ENCODE data around the gene GPR32.

GPR32 gene

GRCh38 chr19:50818859-50819472 is 48.7 kb downstream of the GPR32 start:
- peaks cover 26% of the 10 kb centered on the region for H3K4me1 Mint-ChIP-seq (ENCODE audit: low read depth)
- H3K9me3 Mint-ChIP-seq: no peaks in the 10 kb centered on the region
- no peaks in the 10 kb centered on the region for H3K36me3 Mint-ChIP-seq (ENCODE audit: low read depth)
- peak overlapping the region; percentile 84 for H3K4me3 Mint-ChIP-seq
- peaks cover 51% of the 10 kb centered on the region for H3K27me3 Mint-ChIP-seq (ENCODE audit: low read depth)
- no peak overlapping the region for H3K27ac Mint-ChIP-seq

GRCh38 chr19:50819636-50820035 is 49.4 kb downstream of the GPR32 start:
- Mint-ChIP-seq H3K27ac (no peak overlapping the region), H3K4me1 (ENCODE audit: low read depth) (peaks cover 26% of the 10 kb centered on the region), H3K9me3 (no peaks in the 10 kb centered on the region), H3K36me3 (ENCODE audit: low read depth) (no peaks in the 10 kb centered on the region), H3K4me3 (peak overlapping the region; percentile 5), H3K27me3 (ENCODE audit: low read depth) (peaks cover 47% of the 10 kb centered on the region)

GRCh38 chr19:50820086-50820485 is 49.8 kb downstream of the GPR32 start:
- Mint-ChIP-seq H3K27ac (no peak overlapping the region), H3K27me3 (ENCODE audit: low read depth) (peaks cover 43% of the 10 kb centered on the region), H3K4me1 (ENCODE audit: low read depth) (peaks cover 26% of the 10 kb centered on the region), H3K36me3 (ENCODE audit: low read depth) (no peaks in the 10 kb centered on the region), H3K4me3 (peak overlapping the region; percentile 58), H3K9me3 (no peaks in the 10 kb centered on the region)

GRCh38 chr19:50820549-50821247 is 50.4 kb downstream of the GPR32 start:
- Mint-ChIP-seq H3K36me3 (ENCODE audit: low read depth) (no peaks in the 10 kb centered on the region), H3K27me3 (ENCODE audit: low read depth) (peaks cover 43% of the 10 kb centered on the region), H3K27ac (peak overlapping the region; percentile 4), H3K4me1 (ENCODE audit: low read depth) (peaks cover 26% of the 10 kb centered on the region), H3K4me3 (peak overlapping the region; percentile 58), H3K9me3 (no peaks in the 10 kb centered on the region)

GRCh38 chr19:50821248-50821612 is 51.0 kb downstream of the GPR32 start:
- Mint-ChIP-seq H3K9me3 (no peaks in the 10 kb centered on the region), H3K27ac (no peak overlapping the region), H3K27me3 (ENCODE audit: low read depth) (peaks cover 39% of the 10 kb centered on the region), H3K4me1 (ENCODE audit: low read depth) (peaks cover 26% of the 10 kb centered on the region), H3K36me3 (ENCODE audit: low read depth) (no peaks in the 10 kb centered on the region), H3K4me3 (no peak overlapping the region)

All from T-helper 1 cell treated with Interleukin-12 subunit alpha and Interleukin-12 subunit beta and Interleukin-4 antibody, amounts not matched to agents 30 μg/mL and 1 μg/mL, for 36 hours (primary cell).